ENCODE measurements around the gene KRTAP6-3.

Gene KRTAP6-3, protein sequence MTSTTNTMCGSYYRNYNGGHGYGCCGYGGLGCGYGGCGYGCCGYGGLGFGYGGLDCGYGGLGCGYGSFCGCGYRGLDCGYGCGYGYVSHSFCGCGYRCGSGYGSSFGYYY

DNA sequence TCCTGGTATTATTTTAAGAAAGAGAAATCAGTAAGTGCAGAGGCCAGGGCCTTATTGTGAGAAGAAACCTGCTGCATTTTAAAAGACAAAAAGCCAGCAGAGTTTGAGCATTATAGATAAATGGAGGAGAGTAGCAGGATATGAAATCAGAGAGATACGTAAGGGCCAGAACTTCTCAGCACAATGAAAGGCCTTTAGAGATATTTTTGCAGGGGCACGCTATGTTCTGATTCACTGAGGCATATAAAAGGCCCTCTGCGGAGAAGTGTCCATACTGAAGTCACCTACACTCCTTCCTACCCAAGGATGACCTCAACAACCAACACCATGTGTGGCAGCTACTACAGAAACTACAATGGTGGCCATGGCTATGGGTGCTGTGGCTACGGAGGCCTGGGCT is at the start of gene KRTAP6-3:
TSS of gene KRTAP6-3 (plus strand) at position 301 of the 400 bp plus-strand sequence. CDS start at position 307, 6 bp downstream.
- DNase-seq = no peak

DNA sequence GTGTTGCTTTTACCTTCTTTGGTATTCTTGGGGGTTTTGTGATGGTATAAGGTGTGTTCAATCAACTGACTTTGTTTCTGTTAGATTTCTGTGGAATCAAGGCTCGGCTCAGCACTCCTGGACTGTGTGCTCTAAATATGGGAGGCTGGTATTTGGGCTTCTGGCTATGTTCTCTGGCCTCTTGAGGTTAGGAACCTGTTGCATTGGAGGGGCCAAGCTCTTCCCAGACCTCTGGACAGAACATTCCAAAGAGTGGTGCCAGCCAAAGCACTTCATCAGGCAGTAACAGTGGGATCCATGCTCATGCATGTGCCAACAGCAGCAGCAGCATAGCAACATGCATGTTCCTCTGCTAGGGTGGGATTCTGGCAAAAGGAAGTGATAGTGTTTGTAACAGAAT is 39.5 kb upstream of the KRTAP6-3 start:
- no peak for DNase-seq

DNA sequence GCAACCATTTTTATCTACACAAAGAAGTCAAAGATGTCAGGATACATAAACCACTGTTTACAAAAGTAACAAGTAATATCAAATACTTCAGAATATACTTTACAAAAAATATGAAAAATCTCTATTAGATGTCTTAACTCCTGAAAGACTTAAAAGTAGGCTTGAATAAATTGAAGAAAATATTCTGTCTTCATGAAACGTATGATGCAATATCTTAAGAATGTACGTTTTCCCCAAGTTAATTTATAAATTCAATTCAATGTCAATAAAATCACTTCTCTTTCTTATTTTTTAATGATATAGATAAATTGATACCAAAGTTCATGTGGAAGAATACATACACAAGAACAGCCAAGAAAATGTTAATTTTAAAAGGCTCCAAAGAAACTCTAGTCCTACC is 37.1 kb upstream of the KRTAP6-3 start:
- no peak for DNase-seq

DNA sequence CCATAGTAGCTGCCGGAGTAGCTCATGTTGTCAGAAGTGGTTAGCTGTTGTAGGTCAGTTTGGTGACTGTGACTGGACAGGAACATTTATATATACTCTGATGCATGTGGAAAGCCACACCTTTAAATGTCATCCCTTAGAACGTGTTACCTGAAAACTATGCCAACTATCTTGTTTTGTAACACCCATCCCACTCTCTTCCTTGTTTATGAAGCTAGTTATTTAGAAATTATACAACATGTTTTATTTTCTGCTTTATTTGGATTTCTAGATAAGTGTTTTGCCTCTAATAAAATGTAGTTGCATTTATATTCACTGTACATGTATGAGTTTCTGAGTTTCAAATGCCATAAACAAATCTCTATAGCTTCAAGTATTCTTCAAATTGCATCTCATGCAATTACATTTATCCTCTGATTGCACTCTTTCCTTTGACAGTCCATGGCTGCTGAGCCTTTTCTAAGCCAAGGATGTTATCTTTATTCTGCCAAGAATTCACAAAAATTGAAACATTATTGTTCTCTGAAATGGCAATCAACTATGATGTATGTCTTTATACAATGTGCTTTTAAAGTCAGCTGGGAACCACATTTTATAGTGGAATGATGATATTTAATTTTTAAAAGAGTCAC is 30.9 kb upstream of the KRTAP6-3 start, which contains the start of gene KRTAP19-7:
TSS of gene KRTAP19-7 (minus strand) at position 51 of the 632 bp plus-strand sequence. CDS start at position 26, 25 bp downstream.
- no peak for DNase-seq

DNA sequence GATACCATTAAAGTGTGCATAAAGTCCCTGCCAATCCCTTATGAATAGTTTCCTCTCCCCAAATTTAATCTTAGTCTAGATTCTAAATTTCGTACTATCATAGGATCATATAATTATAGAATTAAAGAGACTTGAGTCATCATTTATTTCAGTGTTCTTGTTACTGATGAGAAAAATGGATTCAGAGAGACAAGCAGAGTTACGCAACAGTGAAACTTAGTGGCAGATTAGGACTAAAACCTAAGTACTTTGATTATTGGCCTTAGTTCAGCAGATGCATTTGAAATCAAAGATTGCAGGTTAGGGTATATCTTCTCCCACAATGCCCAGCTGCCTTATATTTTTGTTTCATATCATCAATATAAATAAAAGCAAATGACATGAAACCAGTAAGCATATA is 30.3 kb upstream of the KRTAP6-3 start:
- DNase-seq = no peak

DNA sequence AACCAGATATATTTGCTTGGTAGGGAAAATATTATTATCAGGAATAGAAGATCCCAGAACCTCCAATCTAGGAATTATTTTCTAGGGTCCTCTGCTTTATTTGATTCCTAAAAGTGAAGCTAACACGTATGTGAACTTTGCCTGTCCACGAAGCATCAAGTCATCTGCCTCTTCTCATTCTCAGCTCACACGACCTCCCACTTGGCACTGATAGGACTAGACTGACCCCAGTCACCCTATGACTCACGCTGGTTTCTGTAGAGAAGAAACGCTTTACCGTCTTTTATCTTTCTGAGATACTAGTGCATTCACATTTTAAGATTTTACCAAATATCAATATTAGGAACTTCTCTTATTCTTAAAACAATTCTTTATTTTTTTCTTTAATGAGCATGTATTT is 29.2 kb upstream of the KRTAP6-3 start:
- no peak for DNase-seq

DNA sequence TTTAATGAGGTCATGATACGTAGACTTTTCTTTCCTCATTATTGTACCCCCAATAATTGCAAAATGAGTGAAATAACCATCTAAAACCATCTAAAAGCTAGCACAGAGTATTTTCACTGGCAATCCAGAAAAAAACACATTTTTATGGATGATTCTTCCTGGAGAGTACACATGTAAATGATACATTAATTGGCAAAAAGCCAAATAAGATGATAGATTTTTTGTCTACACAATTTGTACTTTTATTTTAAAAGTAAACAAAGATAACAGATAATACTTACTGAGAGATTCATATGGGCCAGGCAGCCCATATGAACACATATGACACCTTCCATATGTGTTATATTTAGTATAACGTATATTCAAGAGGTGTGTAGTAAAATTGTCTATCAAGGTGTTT is 28.6 kb upstream of the KRTAP6-3 start:
- DNase-seq = no peak

DNA sequence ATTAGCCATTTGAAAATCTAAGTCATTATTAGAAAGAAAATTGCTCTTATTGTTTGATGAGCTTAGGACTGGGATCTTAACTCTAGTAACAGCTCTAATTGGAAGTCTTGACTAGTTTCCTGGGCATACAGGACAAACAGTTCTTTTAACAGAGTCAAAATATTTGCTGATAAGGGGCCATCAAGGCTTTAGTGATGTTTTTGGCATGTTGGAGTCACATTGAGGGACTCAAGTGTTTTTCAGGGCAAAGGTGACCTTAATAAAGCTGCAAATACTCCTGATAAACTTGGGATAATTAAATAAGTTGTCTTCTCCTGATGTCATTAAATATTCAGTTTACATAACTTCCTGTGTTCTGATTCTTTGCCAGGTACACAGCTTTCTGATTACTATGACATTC is 24.6 kb upstream of the KRTAP6-3 start:
- no peak for DNase-seq

DNA sequence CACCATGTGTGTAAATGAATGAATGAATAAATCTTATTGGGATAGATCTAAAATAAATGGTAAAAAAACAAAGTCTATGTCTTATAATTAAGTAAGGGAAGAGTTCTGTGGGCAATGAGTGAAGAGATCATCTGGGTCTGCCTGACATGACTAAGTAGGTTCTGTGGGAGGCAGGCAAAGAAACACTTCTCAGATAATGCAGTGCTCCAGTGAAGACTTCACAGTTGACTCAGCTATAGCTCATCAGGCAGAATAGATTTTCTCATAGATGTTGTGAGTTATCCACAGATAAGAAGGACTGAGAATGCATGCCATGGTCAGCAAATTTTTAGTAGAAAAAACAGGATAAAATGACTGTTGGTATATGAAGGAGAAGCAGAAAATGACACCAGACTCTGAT is 14.5 kb upstream of the KRTAP6-3 start:
- DNase-seq = no peak

DNA sequence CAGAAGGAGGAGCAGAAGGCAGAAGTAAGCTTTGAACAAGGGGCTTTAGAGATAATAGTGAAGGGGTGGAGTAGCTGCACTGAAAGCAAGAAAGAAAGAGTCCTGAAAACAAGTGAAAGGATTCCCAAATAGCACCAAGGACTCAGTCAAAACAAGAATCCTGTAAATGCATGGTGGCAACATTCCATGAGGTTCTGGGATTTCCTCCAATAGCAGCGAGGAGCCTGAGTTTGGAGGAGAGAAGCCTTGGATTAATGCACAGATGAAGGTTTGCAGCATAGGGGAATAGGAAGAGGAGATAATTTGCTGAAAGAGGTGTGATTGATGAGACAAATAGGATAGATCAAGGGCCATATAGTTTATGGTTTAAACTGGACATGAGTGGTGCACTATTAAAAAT is 12.9 kb upstream of the KRTAP6-3 start:
- DNase-seq = no peak

DNA sequence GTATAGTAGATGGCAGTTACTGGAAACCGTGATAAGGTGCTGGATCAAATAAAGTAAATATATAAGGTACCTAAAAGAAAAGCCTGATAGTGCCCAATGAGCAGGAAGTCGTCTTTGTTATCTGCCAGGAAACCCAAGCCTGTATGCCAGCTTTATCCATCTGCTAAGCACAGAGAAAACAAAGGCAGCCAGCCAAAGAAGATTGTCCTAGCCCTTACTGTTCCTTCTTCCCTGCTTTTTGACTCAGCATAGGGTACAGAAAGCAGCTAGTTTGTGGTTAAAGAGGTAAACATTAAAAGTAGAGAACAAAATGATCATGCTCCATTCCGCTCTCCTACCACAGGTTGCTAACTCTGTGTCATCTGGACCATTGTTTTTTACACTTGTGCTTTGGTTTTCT is 12.1 kb upstream of the KRTAP6-3 start:
- DNase-seq = no peak

DNA sequence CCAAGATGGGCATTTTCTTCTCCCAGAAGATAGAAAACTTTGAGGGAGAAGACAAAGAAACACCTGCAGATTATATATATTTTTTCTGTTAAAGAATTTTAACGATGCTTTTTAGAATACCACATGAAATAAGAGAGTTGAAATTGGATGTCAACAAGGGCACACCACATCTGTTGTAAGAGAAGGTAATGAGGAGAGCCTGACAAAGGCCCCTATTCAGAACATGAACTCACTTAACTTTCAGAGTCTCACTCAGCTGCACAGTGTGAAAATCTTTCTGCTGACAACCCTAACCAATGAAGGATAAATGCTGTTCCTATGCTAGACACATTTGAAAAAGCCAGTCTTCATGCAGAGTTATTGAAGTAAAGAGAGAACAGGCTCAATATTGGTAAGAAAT is 9.4 kb upstream of the KRTAP6-3 start:
- no peak for DNase-seq

DNA sequence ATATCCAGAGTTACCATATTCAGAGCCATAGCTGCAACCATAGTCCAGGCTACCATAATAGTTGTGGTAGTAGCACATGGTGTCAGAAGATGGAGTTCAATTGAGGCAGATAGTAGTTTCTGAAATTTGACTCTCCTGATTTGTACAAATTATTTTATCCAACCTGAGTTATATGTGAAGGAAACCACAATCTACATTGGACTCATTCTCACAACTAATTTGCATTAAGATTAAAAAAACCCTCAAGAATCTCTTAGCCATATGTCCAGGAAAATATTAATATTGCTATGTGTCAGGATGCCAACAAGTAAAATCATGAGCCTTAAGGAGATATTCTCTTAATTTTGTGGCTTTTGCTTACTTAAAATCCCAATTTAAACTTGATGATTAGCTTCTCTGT is 1.9 kb upstream of the KRTAP6-3 start, which contains the start of gene KRTAP22-2:
TSS of gene KRTAP22-2 (minus strand) at position 101 of the 400 bp plus-strand sequence.
- DNase-seq = no peak

DNA sequence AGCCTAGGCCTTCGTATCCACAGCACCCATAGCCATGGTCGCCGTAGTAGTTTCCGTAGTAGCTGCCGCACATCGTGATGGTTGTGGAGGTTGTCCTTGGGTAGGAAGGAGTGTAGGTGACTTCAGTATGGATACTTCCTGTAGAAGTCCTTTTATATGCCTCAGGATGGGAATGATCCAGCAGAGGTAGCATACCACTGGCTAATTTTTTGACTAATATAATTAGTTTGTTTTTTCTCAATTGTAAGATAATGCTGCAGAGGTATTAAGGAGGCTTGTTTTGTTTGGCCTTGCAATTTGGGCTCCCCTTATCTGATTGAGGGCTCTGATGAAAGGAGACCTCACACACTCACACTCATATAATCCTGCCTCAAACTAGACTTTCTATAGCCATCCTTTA is 6.6 kb downstream of the KRTAP6-3 start, which contains the start of gene KRTAP6-2:
TSS of gene KRTAP6-2 (minus strand) at position 101 of the 400 bp plus-strand sequence. CDS start at position 73, 28 bp downstream.
- no peak for DNase-seq

DNA sequence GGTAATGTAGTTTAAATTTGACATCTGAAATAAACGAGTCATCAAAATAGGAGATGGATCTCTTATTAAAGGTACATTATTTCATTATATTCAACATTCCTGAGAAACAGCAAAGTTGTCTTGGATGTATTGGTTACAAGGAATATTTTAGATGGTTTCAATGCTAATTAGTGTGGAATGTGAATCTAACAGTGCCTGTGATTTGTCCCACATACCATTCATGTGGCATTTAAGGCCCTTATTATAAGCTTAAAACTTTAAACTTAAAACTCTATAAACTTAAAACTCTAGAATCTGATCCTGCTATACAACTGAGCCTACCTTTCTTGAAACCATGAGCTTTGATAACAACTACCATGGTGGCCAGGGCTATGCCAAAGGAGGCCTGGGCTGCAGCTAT is 8.5 kb downstream of the KRTAP6-3 start, which contains the start of gene KRTAP22-1:
TSS of gene KRTAP22-1 (plus strand) at position 301 of the 400 bp plus-strand sequence.
- no peak for DNase-seq

DNA sequence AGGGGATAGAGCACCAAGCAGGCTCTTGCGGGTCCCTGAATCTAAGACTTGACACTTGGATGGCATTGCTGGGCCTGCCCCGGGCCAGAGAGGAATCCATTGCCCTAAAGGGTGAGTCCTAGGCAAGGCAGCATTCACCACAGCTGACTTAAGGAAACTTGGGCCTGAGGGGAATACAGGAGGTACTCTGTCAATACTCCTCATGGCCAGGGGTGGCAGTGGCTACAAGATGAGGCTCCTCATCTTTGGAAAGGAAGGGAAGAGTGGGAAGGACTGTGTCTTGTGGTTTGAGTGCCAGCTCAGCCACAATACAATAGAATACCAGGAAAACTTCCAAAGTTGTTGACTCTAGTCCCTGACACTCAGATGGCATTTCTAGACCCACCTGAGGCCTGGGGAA is 13.7 kb downstream of the KRTAP6-3 start:
- DNase-seq = no peak

DNA sequence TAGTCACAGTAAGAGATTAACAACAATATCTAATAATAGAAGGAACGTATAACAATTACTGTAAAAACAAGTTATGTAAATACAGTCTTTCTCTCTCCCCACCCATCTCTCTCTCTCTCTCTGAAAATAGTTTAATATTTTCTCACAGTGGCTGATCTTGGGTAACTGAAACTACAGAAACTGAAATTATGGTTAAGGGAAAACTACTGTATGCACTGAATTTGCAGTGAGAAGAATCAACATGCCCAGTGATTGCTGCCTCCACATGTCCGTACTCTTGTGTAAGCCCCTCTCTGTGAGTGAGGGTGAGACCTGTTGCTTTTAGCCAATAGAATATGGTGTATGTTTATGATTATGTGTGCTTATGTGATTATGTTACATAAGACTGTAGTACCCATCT is 19.9 kb downstream of the KRTAP6-3 start:
- DNase-seq = no peak

DNA sequence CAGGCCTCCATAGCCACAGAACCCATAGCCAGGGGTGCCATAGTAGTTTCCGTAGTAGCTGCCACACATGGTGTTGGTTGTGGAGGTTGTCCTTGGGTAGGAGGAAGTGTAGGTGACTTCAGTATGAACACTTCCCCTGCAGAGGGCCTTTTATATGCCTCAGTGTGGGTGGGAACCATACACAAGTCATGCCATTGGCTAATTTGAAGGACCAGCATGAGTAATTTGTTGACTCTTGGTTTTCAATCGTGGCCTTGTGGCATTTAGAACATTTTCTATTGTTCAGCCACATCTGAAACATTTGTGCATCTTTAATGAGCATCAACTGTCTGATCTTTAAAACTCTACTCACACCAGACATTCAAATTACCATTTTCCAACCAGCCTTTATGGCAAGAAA is 21.6 kb downstream of the KRTAP6-3 start, which contains the start of gene KRTAP6-1:
TSS of gene KRTAP6-1 (minus strand) at position 95 of the 400 bp plus-strand sequence. CDS start at position 69, 26 bp downstream.
- DNase-seq = no peak

DNA sequence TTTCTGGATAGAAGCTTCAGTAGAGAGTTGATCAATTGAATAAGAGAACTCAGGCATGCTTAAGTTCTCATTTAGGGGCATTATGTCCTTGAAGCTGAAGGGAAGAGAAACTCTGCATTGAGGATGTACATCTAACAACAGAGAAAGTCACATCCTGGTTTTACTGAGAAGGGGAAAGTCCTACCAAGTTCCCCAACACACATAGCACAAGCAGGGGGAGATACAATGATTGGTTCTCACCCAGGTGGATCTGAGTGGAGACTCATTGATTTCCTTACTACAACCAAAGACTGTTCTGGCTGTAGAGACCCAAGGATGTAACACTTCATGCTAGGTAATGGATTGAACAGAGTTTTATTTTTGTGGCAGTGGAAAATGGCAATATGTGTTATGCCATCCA is 23.0 kb downstream of the KRTAP6-3 start:
- DNase-seq = no peak

DNA sequence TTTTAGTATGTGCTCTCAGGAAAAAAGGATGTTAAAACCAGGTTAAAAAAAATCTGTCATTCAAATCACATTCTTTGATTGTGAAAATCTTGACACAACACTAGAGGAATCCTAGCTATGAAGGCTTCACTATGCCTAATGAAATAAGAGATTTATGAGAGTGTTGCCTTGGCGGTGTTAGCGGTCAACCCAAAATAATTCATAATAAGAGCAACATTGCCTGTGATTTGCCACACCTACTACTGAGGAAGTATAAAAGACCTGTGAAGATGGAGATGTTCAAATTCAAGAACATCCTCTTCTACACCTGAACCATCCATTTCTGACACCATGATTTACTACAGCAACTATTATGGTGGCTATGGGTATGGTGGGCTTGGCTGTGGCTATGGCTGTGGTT is 23.9 kb downstream of the KRTAP6-3 start, which contains the start of gene KRTAP20-1:
TSS of gene KRTAP20-1 (plus strand) at position 301 of the 400 bp plus-strand sequence. CDS start at position 331, 30 bp downstream.
- no peak for DNase-seq

DNA sequence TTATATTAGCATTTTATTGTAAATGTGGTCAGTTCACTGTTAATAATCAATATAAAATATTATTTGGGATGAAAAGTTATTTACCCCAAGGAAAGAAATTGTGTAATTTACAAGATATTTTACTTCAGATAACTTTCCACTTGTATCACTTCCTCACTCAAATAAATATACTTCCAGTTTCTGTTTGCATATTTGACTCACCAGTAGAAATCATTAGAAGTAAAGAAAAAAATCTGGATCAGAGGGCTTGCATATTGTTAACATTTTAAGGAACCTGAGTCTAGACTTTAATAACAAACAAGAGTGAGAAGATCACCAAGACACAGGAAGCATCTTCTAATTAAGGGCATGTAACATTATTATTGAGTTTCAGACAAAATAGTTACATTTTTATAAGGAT is 27.8 kb downstream of the KRTAP6-3 start:
- no peak for DNase-seq

DNA sequence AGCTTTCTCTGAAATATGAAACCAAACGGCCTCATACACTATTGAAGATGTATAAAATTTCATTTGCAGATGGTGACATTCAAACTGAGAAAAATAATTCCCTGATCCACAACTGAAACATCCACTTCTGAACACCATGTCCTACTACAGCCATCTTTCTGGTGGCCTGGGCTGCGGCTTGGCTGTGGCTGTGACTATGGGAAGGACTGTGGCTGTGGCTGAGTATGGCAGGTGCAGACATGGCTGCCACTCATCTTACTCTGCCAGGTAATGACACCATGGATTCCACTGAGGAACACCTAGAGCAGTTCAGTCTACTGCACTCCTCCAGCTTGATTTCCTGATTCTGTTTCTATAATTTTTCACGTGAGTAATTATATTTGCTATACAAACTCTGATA is 28.3 kb downstream of the KRTAP6-3 start, which contains the start of gene KRTAP20-4:
TSS of gene KRTAP20-4 (plus strand) at position 106 of the 400 bp plus-strand sequence.
- DNase-seq = no peak

DNA sequence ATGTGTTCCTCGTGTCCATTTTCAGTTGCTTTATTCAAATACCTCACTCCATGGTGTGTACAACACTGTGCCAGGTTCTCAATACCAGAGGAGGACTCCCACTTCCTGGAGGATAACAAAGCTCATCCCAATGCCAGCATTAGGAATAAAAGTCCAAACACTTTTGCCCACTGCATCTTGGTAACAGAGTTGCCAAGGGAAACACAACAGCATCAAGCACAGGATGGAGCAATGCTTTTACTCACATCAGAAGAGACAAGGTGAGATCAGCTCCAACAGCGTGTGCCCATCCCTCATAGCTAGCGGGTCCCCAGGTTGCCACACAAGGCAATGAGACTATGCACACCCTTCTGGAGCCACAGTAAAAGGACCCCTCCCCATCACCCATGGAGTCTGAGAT is 31.1 kb downstream of the KRTAP6-3 start:
- no peak for DNase-seq

DNA sequence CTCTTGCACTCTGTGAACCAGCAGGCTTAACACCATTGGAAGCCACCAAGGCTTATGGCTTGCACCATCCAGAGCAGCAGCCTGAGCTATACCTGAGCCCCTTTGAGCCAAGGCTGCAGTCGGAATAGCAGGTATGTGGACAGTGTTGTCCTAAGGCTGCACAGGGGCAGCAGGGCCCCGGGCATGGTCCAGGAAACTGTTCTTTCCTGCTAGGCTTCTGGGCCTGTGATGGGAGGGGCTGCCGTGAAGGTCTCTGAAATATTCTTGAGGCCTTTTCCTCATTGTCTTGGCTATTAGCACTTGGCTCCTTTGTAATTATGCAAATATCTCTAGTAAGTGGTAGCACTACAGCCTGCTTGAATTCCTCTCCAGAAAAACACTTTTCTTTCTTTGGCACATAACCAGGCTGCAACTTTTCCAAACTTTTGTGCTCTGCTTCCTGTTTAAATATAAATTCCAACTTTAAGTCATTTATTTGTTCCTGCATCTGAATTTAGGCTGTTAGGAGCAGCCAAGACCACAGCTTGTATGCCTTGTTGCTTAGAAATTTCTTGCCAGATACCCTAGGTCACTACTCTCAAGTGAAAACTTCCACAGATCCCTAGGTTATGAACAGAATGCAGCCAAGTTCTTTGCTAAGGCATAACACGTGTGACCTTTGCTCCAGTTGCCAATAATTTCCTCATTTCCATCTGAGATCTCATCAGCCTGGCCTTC is 33.4 kb downstream of the KRTAP6-3 start:
- DNase-seq = no peak

Data from NCI-H526 (cell line).